Measurements from ENCODE around the gene NSUN4.

The NSUN4 gene

GRCh38 chr1:46405724-46406123 is 65.1 kb downstream of the NSUN4 start:
- no peak overlapping the region for H3K4me3 ChIP-seq (ENCODE audit: low read depth, low read length)
- TF ChIP-seq CTCF (IDR thresholded peaks at IDR 0.05; ENCODE audit: insufficient read depth, low read length, missing control alignments): no peak
- ChIA-PET POLR2A (no interaction called here), CTCF (interaction anchor here (1.2 to 10.9 kb wide), 6 partner anchors 44 to 319 kb away, joined by 3 to 112 read pairs (median 10); no protein-coding TSS in a partner anchor)
- no peak for DNase-seq (ENCODE audit: low read depth, low spot score)

DNA sequence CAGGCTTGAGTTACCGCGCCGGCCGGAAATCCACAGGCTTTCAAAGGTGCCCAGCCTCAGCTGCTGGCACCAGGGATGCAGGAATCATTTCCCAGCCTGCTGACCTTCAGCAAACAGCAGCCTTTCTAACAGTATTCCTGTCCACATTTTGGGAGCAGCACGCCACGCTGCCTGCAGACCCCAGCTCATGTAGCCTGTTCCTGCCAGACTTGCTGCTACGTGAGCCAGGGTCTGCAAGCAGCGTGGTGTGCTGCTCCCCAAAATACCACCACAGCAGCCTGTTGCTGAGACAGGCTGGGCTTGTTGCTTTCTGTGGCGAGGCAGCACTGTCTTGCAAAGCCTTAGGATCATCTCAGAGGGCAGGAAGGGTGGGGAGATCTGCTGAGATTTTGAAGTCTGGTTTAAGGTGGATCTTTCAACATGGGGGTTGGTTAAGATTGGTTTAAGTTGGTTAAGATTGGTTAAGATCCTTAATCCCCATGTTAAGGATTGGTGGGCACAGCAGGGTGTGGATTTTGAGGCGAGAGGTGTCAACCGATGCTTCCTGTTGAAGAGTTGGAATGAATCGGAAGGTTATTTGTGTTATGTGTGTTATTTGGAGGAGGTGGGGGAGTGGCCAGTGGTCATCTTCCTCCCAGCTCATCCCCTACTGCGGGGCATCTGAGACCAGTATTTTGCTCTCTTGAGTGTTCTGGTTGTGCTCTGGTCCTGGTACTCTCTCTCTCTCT is 66.4 kb downstream of the NSUN4 start:
- DNase-seq (ENCODE audit: low read depth, low spot score): no peak
- POLR2A ChIA-PET: no interaction called here
- TF ChIP-seq CTCF (IDR thresholded peaks at IDR 0.05; ENCODE audit: insufficient read depth, low read length, missing control alignments): no peak
- peak overlapping the region; percentile 16 for H3K4me3 ChIP-seq (ENCODE audit: low read depth, low read length)
- CTCF ChIA-PET: interaction anchor here (0.7 to 10.9 kb wide), 15 partner anchors 8 to 317 kb away, joined by 3 to 112 read pairs (median 5); a partner anchor contains a TSS

DNA sequence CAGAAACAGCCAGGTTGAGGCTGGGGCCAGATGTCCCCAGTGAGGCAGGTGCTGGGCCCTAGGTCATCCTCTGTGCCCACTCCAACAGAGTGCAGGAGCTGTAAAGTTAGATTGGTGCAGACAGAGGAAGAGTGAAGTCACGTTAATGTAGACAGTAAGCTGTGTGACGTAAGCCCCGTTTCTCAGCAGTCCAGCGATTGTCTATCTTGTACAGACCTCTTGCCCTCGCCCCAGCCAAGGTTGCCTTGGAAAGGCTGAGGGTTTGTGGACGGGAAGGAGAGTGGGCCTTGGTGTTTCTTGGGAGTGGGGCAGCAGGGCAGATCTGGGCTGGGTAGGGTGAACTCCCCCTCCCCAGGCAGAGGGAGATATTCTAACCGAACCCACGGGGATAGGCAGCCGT is 67.0 kb downstream of the NSUN4 start:
- POLR2A ChIA-PET: no interaction called here
- DNase-seq (ENCODE audit: low read depth, low spot score): no peak
- no peak overlapping the region for H3K4me3 ChIP-seq (ENCODE audit: low read depth, low read length)
- CTCF ChIA-PET: interaction anchor here (1.4 to 10.9 kb wide), 6 partner anchors 11 to 317 kb away, joined by 3 to 112 read pairs (median 22); no protein-coding TSS in a partner anchor
- TF ChIP-seq CTCF (IDR thresholded peaks at IDR 0.05; ENCODE audit: insufficient read depth, low read length, missing control alignments): no peak

DNA sequence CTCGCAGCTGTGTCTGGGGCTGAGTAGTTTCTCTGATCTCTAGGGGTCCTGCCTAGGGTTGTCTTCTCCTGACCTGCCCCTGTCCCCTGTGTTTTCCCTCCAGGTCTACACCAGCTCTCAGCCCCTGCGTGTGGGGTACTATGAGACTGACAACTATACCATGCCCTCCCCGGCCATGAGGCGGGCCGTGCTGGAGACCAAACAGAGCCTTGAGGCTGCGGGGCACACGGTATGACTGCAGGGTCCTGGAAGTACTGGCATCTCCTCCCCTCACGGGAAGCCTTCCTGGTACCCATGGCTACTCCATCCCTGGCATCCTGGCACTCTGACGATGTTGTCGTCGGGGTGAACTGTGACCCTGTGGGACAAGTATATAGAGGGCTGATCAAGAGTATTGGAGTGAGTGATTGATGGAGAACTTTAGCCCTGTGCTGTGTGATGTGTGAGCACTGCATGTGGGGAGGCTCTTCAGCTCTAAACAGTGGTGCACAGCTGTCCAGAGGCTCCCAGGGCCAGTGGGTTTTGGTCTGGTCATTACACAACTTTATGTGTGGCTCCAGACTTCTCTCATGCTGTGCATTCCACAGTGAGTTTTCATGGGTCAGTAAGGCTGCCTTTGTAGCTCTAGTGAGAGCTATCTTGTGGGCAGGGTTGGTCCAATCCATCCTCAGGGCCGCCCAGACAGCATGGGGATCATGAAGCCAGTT is 67.9 kb downstream of the NSUN4 start:
- POLR2A ChIA-PET: no interaction called here
- DNase-seq (ENCODE audit: low read depth, low spot score): peak; percentile 10
- H3K4me3 ChIP-seq (ENCODE audit: low read depth, low read length): no peak overlapping the region
- CTCF ChIA-PET: interaction anchor here (1.2 to 10.9 kb wide), 6 partner anchors 13 to 139 kb away, joined by 3 to 112 read pairs (median 19); no protein-coding TSS in a partner anchor
- no peak for TF ChIP-seq CTCF (IDR thresholded peaks at IDR 0.05; ENCODE audit: insufficient read depth, low read length, missing control alignments)

DNA sequence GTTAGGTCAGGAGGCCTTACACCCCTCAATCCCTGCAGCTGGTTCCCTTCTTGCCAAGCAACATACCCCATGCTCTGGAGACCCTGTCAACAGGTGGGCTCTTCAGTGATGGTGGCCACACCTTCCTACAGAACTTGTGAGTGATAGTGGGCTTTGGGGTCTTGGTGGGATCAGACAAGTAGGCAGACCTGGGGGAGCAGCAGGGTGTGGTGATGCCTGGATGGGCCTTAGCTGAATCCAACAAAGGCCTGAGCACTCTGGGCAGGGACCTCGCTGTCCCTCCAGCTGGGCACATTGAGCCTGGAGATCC is 68.4 kb downstream of the NSUN4 start:
- ChIA-PET CTCF (interaction anchor here (1.2 to 10.9 kb wide), 5 partner anchors 12 to 138 kb away, joined by 3 to 112 read pairs (median 32); no protein-coding TSS in a partner anchor), POLR2A (no interaction called here)
- no peak for TF ChIP-seq CTCF (IDR thresholded peaks at IDR 0.05; ENCODE audit: insufficient read depth, low read length, missing control alignments)
- no peak for DNase-seq (ENCODE audit: low read depth, low spot score)
- no peak overlapping the region for H3K4me3 ChIP-seq (ENCODE audit: low read depth, low read length)
